Uterus (tissue), 4 donors: ENCODE data around the gene STRADA. TPM values are rescaled to one million over a fixed set of nuclear protein-coding genes. Genes with fewer than 3 reads are reported as not detected.

Experiments used
- DNase-seq, 2 donors: peaks; one replicate each; pipeline ENCODE4 v3.0.0-alpha.2; 2019 to 2020
- H3K27ac ChIP-seq, 2 donors: fragments of 200-600 bp; sonication (generic); 1 replicate in 1 of 2; 2 replicates in 1 of 2; pipeline ENCODE4 v1.5.1; 2016 to 2018
- H3K27me3 ChIP-seq, 2 donors: fragments of 200-600 bp; sonication (generic); one replicate each; pipeline ENCODE4 v1.5.1; 2018 to 2019; ENCODE audit warnings: control low read depth in 1 of 2
- H3K36me3 ChIP-seq, 2 donors: fragments of 200-600 bp; sonication (generic); one replicate each; pipeline ENCODE4 v1.5.1; 2019; ENCODE audit warnings: control low read depth in 1 of 2
- H3K4me1 ChIP-seq, 2 donors: fragments of 200-600 bp; sonication (generic); one replicate each; pipeline ENCODE4 v1.5.1; 2018 to 2019; ENCODE audit warnings: control low read depth in 1 of 2
- H3K4me3 ChIP-seq, 2 donors: fragments of 200-600 bp; sonication (generic); 1 replicate in 1 of 2; 2 replicates in 1 of 2; pipeline ENCODE4 v1.5.1; 2018 to 2019; ENCODE audit warnings: mild to moderate bottlenecking in 1 of 2
- H3K9me3 ChIP-seq, 2 donors: fragments of 200-600 bp; sonication (generic); one replicate each; pipeline ENCODE4 v1.5.1; 2019; ENCODE audit warnings: control low read depth in 1 of 2
- CTCF ChIP-seq, 4 experiments: fragments of 200-600 bp in 2 of 4; fragments of 450-650 bp in 2 of 4; sonication (generic) in 2 of 4; IDR thresholded peaks; one replicate each; pipeline ENCODE4 v1.5.1; 2016 to 2019; ENCODE audit warnings: antibody characterized with exemption in 4 of 4, mild to moderate bottlenecking in 2 of 4, moderate library complexity in 1 of 4
- POLR2A ChIP-seq, 2 donors: fragments of 450-650 bp; IDR thresholded peaks; one replicate each; pipeline ENCODE4 v1.6.1; 2016; ENCODE audit warnings: antibody characterized with exemption in 2 of 2, mild to moderate bottlenecking in 1 of 2, moderate library complexity in 1 of 2
- intact Hi-C: fragments of 100-400 bp; cut with DNase I; formaldehyde crosslinking; loops from one replicate; pipeline ENCODE4 v1.15.1; 2023; ENCODE audit warnings: low total_unique reads
- total RNA-seq, 4 donors: library from RNA; depleted of rRNA in 3 of 4; stranded (reverse); fragments of >200 nt in 3 of 4; gene quantifications; one replicate each; pipeline versions ENCODE4 v1.1.0 to v1.2.4, GENCODE V29; 2014 to 2023
- donor health status: DM: yes; HTN: yes; CAD: no.

STRADA gene
- total RNA-seq, 4 donors from 2014 or later = 14.1 to 60.9 (median 27.9) TPM

DNA sequence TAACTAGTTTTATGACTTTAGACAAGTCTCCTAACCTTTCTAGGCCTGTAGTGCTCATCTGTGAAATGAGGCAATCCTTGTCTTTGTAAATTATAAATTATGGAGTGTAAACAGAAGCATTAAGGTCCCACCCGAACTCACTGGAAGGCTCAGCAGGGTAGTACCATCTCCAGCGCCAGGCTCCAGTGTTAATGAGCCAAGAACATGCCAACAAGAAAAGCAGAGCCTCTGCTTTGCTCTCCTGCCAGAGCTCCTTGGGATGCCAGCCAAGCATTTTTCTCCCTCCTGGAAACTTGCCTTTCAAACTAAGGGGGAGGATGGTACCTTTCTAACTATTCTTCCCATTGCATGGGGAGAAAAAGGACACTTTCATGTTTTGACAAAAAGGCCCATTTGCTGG is 56.6 kb downstream of the STRADA start:
- Histone ChIP-seq H3K9me3 (no peaks in the 10 kb centered on the region), H3K36me3 (no peaks in the 10 kb centered on the region), H3K27ac (peak overlapping the region in 1 of 2 donors; percentile 51), H3K27me3 (no peaks in the 10 kb centered on the region), H3K4me3 (no peak overlapping the region), H3K4me1 (peaks cover 0 to 10% of the 10 kb centered on the region in 2 donors)
- no peak for DNase-seq
- TF ChIP-seq POLR2A (IDR thresholded peaks at IDR 0.05) = no peak
- no peak for TF ChIP-seq CTCF (IDR thresholded peaks at IDR 0.05)
- intact Hi-C loops = no loop called here

DNA sequence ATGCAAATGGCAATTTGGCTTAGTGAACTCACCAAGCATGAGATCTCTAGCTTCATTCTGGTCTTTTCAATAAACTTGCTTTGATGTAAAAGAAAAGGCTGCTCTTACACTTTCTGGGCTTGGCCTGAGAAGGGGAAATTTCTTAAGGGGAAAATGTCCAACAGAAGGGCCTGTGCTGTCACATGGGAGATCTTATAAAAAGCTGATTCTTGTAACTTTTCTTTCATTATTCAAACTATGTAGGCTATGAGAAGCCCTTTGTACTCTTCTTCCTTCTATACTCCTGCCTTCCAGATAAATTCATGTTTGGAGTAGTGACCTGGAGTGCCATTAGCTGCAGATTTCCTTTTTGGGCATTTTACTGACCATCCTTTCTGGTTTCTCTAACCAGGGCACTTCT is 58.6 kb downstream of the STRADA start:
- Histone ChIP-seq H3K9me3 (no peaks in the 10 kb centered on the region), H3K27me3 (no peaks in the 10 kb centered on the region), H3K4me3 (no peak overlapping the region), H3K36me3 (no peaks in the 10 kb centered on the region), H3K27ac (no peak overlapping the region), H3K4me1 (peaks cover 0 to 10% of the 10 kb centered on the region in 2 donors)
- TF ChIP-seq POLR2A (IDR thresholded peaks at IDR 0.05) (no peak), CTCF (IDR thresholded peaks at IDR 0.05) (no peak)
- DNase-seq = no peak
- intact Hi-C loops = no loop called here

GRCh38 chr17:63682441-63682840 is 59.2 kb downstream of the STRADA start:
- no peak overlapping the region for H3K27ac ChIP-seq
- TF ChIP-seq CTCF (IDR thresholded peaks at IDR 0.05) (no peak), POLR2A (IDR thresholded peaks at IDR 0.05) (no peak)
- intact Hi-C loops = no loop called here
- no peaks in the 10 kb centered on the region for H3K9me3 ChIP-seq
- peaks cover 0 to 10% of the 10 kb centered on the region in 2 donors for H3K4me1 ChIP-seq
- H3K4me3 ChIP-seq = no peak overlapping the region
- H3K36me3 ChIP-seq = no peaks in the 10 kb centered on the region
- no peaks in the 10 kb centered on the region for H3K27me3 ChIP-seq
- DNase-seq = no peak

DNA sequence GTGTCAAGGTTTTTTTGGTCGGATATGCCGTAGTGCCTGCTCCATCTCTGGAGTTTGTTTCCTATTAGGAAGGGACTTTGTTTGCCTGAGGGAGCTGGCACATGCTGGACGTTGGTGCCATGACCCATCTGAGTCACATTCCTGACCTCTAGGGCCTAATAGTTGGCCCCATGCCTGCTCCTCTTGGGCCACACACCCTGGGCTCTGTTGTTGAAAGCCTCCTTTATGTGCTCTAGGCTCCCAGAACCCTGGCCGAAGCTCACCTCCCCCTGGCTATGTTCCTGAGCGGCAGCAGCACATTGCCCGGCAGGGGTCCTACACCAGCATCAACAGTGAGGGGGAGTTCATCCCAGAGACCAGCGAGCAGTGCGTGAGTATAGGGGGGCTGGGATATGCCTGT is 60.1 kb downstream of the STRADA start:
- Histone ChIP-seq H3K27ac (no peak overlapping the region), H3K4me1 (peaks cover 0 to 10% of the 10 kb centered on the region in 2 donors), H3K36me3 (no peaks in the 10 kb centered on the region), H3K27me3 (no peaks in the 10 kb centered on the region), H3K9me3 (no peaks in the 10 kb centered on the region), H3K4me3 (no peak overlapping the region)
- intact Hi-C loops = no loop called here
- DNase-seq = peak in 1 of 2 donors; percentile 50
- TF ChIP-seq CTCF (IDR thresholded peaks at IDR 0.05) (no peak), POLR2A (IDR thresholded peaks at IDR 0.05) (no peak)

GRCh38 chr17:63680700-63681099 is 60.9 kb downstream of the STRADA start:
- Histone ChIP-seq H3K4me3 (no peak overlapping the region), H3K4me1 (peaks cover 6 to 10% of the 10 kb centered on the region in 2 donors), H3K36me3 (no peaks in the 10 kb centered on the region), H3K9me3 (no peaks in the 10 kb centered on the region), H3K27me3 (no peaks in the 10 kb centered on the region), H3K27ac (no peak overlapping the region)
- no peak for DNase-seq
- intact Hi-C loops = no loop called here
- TF ChIP-seq POLR2A (IDR thresholded peaks at IDR 0.05) (no peak), CTCF (IDR thresholded peaks at IDR 0.05) (no peak)
